Retinal pigment epithelial cell (primary cell): Measurements from ENCODE around the gene SBF1.

Experiments used
- DNase-seq: peaks from one replicate; pipeline ENCODE4 v3.0.0-alpha.2; 2010; ENCODE audit warnings: low read depth
- H3K4me3 ChIP-seq: 2 replicates; pipeline ENCODE4 v1.5.1; 2011; ENCODE audit warnings: mild to moderate bottlenecking, low read length, control low read depth, moderate library complexity
- TF ChIP-seq, protein P1 (sequence below): conservative IDR thresholded peaks from 2 replicates; pipeline ENCODE4 v1.5.1; 2011; ENCODE audit warnings: low read depth, low read length, control low read depth, inconsistent platforms

The SBF1 gene

DNA sequence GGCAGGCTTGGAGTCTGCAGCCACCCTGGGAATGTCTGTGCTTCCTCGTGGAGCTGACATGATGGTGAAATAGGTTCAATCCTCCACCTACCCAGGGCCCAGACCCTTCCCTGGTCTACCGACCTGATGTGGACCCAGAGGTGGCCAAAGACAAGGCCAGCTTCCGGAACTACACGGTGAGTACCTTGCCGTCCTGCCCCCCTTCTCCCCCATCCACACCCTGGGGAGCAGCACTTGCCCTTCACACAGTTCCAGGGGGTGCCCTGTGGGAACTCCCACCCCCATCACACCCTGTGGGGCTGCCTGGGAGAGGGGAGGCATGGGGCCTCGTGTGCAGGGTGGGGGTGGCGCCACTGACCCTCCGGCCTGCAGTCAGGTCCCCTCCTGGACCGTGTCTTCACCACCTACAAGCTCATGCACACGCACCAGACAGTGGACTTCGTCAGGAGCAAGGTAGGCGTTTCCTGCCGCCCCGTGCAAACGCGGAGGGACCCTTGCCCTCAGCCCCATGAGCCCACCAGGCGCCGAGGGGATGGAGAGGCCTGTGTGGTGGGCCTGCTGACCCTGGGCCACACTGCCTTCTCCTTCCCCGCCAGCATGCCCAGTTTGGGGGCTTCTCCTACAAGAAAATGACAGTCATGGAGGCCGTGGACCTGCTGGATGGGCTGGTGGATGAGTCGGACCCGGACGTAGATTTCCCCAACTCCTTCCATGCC, 12.6 kb upstream of the SBF1 start:
- H3K4me3 ChIP-seq, result no peak overlapping the region
- TF ChIP-seq, protein P1, sequence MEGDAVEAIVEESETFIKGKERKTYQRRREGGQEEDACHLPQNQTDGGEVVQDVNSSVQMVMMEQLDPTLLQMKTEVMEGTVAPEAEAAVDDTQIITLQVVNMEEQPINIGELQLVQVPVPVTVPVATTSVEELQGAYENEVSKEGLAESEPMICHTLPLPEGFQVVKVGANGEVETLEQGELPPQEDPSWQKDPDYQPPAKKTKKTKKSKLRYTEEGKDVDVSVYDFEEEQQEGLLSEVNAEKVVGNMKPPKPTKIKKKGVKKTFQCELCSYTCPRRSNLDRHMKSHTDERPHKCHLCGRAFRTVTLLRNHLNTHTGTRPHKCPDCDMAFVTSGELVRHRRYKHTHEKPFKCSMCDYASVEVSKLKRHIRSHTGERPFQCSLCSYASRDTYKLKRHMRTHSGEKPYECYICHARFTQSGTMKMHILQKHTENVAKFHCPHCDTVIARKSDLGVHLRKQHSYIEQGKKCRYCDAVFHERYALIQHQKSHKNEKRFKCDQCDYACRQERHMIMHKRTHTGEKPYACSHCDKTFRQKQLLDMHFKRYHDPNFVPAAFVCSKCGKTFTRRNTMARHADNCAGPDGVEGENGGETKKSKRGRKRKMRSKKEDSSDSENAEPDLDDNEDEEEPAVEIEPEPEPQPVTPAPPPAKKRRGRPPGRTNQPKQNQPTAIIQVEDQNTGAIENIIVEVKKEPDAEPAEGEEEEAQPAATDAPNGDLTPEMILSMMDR, result no peak
- DNase-seq, result no peak

DNA sequence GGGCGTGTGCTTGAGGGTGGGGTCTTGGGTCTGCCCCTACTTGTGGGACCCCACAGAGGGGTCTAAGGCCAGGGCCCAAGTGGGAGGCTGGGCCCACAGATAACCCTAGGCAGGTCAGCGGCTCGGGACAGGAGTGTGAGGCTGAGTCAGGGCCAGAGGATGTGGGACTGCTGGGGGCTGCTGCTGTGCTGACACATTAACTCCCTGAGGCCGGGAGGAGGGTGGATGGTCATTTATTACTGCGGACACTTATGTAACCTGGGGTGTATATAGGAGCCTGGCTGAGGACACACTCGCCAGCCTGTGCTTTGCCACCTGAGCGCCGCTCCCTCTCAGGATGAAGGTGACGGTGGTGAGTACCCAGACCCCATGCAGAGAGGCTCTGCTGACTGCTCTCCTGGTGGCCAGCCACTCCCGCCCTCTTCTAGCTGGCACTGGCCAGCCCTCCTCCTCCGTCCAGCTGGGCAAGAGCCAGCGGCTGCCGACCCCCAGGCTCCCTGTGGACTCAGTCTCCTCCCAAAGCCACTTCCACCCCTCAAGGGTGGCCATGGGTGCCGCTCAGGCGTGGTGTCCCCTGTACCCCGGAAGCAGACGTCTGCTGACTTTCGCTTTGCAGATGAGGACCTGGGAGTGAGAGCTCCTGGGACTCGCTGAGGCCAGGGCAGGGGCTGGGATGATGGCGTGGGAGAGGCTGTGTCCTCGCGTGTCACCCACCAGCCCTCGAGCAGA, 11.9 kb upstream of the SBF1 start, which contains the start of gene MIOX:
TSS of gene MIOX (plus strand) at position 299 of the 729 bp plus-strand sequence. CDS start at position 338, 39 bp downstream.
- TF ChIP-seq, protein P1, result no peak
- H3K4me3 ChIP-seq, result no peak within 1 kb of the TSS
- no peak for DNase-seq

GRCh38 chr22:50485221-50486131, 10.6 kb upstream of the SBF1 start:
- no peak for DNase-seq
- TF ChIP-seq, protein P1, result no peak

GRCh38 chr22:50483977-50484853, 9.4 kb upstream of the SBF1 start:
- H3K4me3 ChIP-seq, result no peak overlapping the region
- no peak for DNase-seq
- TF ChIP-seq, protein P1, result no peak

More at GRCh38 chr22:50485221-50486131, 10.6 kb upstream of the SBF1 start:
- H3K4me3 ChIP-seq, result no peak overlapping the region

DNA sequence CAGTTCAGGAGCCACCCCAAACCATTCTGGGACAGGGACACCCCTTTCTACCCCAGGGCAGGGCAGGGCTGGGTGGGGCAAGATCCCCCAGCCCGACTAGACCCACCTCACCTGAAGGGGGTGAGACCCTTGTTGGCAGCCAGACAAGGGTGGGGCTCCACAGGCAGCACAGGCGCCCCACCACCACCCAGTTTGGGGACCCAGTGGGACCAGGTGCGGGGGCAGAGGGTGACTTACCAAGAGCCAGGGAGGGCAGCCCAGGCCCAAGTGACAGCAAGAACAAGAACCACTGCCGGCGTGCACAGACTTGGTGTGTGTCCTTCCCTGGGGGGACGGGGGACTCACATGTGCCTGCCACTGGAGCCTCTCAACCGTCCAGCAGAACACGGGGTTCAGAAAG, 8.7 kb upstream of the SBF1 start:
- no peak overlapping the region for H3K4me3 ChIP-seq
- DNase-seq, result no peak
- TF ChIP-seq, protein P1, result no peak

DNA sequence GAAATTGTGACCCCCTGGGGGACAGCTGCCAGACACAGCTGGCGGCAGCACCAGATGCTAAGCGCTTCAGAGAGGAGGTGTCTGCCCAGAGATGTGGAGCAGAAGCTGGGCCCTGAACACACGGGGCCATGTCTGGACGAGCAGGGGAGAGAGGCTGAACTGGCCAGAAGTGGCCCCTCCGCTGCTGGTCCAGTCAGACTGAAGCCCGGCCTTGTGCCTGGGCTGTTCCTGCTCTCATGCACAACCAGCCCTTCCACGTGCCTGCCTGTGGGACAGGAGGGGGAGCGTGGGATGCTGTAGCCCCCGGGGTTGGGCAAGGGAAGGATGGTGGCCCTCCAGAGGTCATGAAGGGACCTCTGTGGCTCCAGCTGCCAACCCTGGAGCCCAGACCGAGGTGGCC, 8.3 kb upstream of the SBF1 start:
- no peak for DNase-seq
- no peak overlapping the region for H3K4me3 ChIP-seq
- TF ChIP-seq, protein P1, result no peak
